ENCODE measurements around the gene ULK2. TPM values are rescaled to one million over a fixed set of nuclear protein-coding genes. Genes with fewer than 3 reads are reported as not detected.

The ULK2 gene
- total RNA-seq, 1 experiment from 2014 or later: 12.9 TPM

DNA sequence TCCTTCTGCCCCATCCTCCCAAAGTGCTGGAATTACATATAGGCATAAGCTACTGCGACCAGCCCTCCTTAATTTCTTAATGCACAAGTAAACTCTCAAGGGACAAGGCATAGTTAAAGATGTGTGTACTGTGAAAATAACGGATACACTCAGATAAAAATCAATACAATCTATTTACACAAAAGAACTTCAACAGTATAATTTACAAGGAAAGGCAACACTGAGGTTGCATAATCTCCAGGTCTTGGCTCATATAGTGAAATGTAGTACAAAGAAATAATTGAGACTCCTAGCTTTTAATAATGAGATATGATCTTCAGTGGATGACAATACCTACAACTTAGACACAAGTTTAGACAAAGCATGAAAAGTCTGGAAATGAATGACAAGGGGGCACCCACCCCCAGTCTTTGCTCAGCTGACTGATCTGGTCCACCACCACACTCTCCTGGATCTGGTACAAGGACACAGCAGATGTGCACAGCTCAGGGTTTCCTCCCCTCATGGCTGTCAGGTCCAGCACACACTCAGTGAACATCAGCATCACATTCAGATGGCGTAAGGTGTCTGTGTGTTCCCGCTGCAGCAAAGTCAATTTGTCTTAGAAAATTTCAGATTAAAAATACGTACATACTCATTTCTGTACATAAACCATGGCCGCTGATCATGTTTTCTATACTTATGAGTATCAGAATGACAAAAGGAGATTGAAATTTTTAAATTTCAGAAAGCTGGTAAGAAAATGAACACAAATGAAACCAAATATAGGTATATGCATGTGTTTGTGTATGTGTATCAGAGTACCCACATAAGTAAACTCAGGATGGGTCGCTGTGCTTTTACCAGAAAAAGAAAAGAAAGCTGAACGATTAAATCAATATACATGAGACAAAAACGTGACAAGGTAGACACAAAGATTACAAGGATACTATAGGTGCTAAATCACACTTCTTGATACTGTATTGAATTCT is 86.0 kb downstream of the ULK2 start:
- peaks cover 18% of the 10 kb centered on the region for H3K36me3 ChIP-seq (ENCODE audit: insufficient read depth, low read length, poor library complexity, severe bottlenecking)
- no peak for DNase-seq (ENCODE audit: low spot score)
- TF ChIP-seq, protein P1, sequence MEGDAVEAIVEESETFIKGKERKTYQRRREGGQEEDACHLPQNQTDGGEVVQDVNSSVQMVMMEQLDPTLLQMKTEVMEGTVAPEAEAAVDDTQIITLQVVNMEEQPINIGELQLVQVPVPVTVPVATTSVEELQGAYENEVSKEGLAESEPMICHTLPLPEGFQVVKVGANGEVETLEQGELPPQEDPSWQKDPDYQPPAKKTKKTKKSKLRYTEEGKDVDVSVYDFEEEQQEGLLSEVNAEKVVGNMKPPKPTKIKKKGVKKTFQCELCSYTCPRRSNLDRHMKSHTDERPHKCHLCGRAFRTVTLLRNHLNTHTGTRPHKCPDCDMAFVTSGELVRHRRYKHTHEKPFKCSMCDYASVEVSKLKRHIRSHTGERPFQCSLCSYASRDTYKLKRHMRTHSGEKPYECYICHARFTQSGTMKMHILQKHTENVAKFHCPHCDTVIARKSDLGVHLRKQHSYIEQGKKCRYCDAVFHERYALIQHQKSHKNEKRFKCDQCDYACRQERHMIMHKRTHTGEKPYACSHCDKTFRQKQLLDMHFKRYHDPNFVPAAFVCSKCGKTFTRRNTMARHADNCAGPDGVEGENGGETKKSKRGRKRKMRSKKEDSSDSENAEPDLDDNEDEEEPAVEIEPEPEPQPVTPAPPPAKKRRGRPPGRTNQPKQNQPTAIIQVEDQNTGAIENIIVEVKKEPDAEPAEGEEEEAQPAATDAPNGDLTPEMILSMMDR (conservative IDR thresholded peaks at IDR 0.05; ENCODE audit: low read depth, low read length): no peak
- no peak for TF ChIP-seq EZH2 (IDR thresholded peaks at IDR 0.05; ENCODE audit: borderline replicate concordance, low read depth, low read length, poor library complexity, severe bottlenecking)
- intact Hi-C loops (cut with micrococcal nuclease; ENCODE audit: unreplicated experiment): no loop called here
- H3K4me3 ChIP-seq (ENCODE audit: low read depth, low read length, poor library complexity, severe bottlenecking): no peak overlapping the region
- no peaks in the 10 kb centered on the region for H3K9me3 ChIP-seq (ENCODE audit: low read depth, low read length, poor library complexity, severe bottlenecking)
- no peak overlapping the region for H3K27ac ChIP-seq (ENCODE audit: low read depth, low read length, poor library complexity, severe bottlenecking)
- no peaks in the 10 kb centered on the region for H3K27me3 ChIP-seq (replicated peaks; ENCODE audit: insufficient read depth, low read depth, low read length, poor library complexity)
- H3K4me1 ChIP-seq (ENCODE audit: insufficient read depth, low read length, poor library complexity, severe bottlenecking): no peaks in the 10 kb centered on the region
- POLR2A ChIA-PET (ENCODE audit: low non-redundant PET): no interaction called here
- CTCF ChIA-PET: no interaction called here
- no TSS peak for BruUV-seq (replicated peaks)

- Histone ChIP-seq H3K9me3 (ENCODE audit: low read depth, low read length, poor library complexity, severe bottlenecking) (no peaks in the 10 kb centered on the region), H3K27ac (ENCODE audit: low read depth, low read length, poor library complexity, severe bottlenecking) (no peak overlapping the region), H3K27me3 (replicated peaks; ENCODE audit: insufficient read depth, low read depth, low read length, poor library complexity) (no peaks in the 10 kb centered on the region), H3K4me3 (ENCODE audit: low read depth, low read length, poor library complexity, severe bottlenecking) (no peak overlapping the region), H3K36me3 (ENCODE audit: insufficient read depth, low read length, poor library complexity, severe bottlenecking) (peaks cover 22% of the 10 kb centered on the region), H3K4me1 (ENCODE audit: insufficient read depth, low read length, poor library complexity, severe bottlenecking) (no peaks in the 10 kb centered on the region)
- intact Hi-C loops (cut with micrococcal nuclease; ENCODE audit: unreplicated experiment): no loop called here
- ChIA-PET POLR2A (ENCODE audit: low non-redundant PET) (no interaction called here), CTCF (interaction anchor here (0.6 to 1.7 kb wide), 2 partner anchors 18 to 264 kb away, joined by 4 read pairs; no protein-coding TSS in a partner anchor)
- BruUV-seq (replicated peaks): no TSS peak
- TF ChIP-seq, protein P1 (conservative IDR thresholded peaks at IDR 0.05; ENCODE audit: low read depth, low read length): no peak
- no peak for TF ChIP-seq EZH2 (IDR thresholded peaks at IDR 0.05; ENCODE audit: borderline replicate concordance, low read depth, low read length, poor library complexity, severe bottlenecking)
- no peak for DNase-seq (ENCODE audit: low spot score)
Observed at GRCh38 chr17:19780846-19781245, 86.9 kb downstream of the ULK2 start.

GRCh38 chr17:19773534-19773933 is 94.2 kb downstream of the ULK2 start:
- no peak for DNase-seq (ENCODE audit: low spot score)
- CTCF ChIA-PET: no interaction called here
- no peaks in the 10 kb centered on the region for H3K27me3 ChIP-seq (replicated peaks; ENCODE audit: insufficient read depth, low read depth, low read length, poor library complexity)
- H3K9me3 ChIP-seq (ENCODE audit: low read depth, low read length, poor library complexity, severe bottlenecking): no peaks in the 10 kb centered on the region
- no peaks in the 10 kb centered on the region for H3K4me1 ChIP-seq (ENCODE audit: insufficient read depth, low read length, poor library complexity, severe bottlenecking)
- intact Hi-C loops (cut with micrococcal nuclease; ENCODE audit: unreplicated experiment): no loop called here
- H3K27ac ChIP-seq (ENCODE audit: low read depth, low read length, poor library complexity, severe bottlenecking): no peak overlapping the region
- POLR2A ChIA-PET (ENCODE audit: low non-redundant PET): no interaction called here
- no TSS peak for BruUV-seq (replicated peaks)
- no peak overlapping the region for H3K4me3 ChIP-seq (ENCODE audit: low read depth, low read length, poor library complexity, severe bottlenecking)
- no peak for TF ChIP-seq EZH2 (IDR thresholded peaks at IDR 0.05; ENCODE audit: borderline replicate concordance, low read depth, low read length, poor library complexity, severe bottlenecking)
- TF ChIP-seq, protein P1 (conservative IDR thresholded peaks at IDR 0.05; ENCODE audit: low read depth, low read length): no peak
- peaks cover 15% of the 10 kb centered on the region for H3K36me3 ChIP-seq (ENCODE audit: insufficient read depth, low read length, poor library complexity, severe bottlenecking)
